GM19023 (cell line): ENCODE measurements around the gene UBTD1.

Experiments used
- ATAC-seq: cut with Tn5 transposase; IDR thresholded peaks from one replicate; pipeline ENCODE4 v1.9.1; 2021; ENCODE audit warnings: mild to moderate bottlenecking, moderate library complexity; ENCODE audit not compliant: unreplicated experiment

UBTD1 gene

GRCh38 chr10:97607095-97607636 is 108.4 kb downstream of the UBTD1 start:
- ATAC-seq = no peak

- no peak for ATAC-seq
Measured at GRCh38 chr10:97608991-97609561, 110.4 kb downstream of the UBTD1 start.

- no peak for ATAC-seq
Measured at GRCh38 chr10:97611473-97611872, 112.7 kb downstream of the UBTD1 start.

GRCh38 chr10:97612386-97612785 is 113.7 kb downstream of the UBTD1 start:
- ATAC-seq = no peak

DNA sequence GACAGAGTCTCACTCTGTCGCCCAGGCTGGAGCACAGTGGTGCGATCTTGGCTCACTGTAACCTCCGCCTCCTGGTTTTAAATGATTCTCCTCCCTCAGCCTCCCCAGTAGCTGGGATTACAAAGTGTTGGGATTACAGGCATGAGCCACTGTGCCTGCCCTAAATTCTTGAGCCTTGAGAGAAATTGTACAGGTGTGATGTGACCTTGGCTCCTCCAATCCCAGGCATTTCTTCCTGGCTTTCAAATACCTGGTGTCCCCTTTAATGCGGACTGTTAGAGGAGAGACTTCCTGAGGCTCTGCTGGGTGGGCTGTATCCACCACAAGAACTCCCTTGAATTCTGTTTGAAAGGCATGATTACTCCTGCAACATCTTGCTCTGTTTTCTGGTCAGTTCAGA is 119.6 kb downstream of the UBTD1 start:
- ATAC-seq = no peak

- no peak for ATAC-seq
Measured at GRCh38 chr10:97618733-97619132, 120.0 kb downstream of the UBTD1 start.
